Fibroblast of gingiva (primary cell): ENCODE measurements around the gene LRCOL1.
"Not testable (repeated sequence)": the region's sequence is repeated elsewhere in the genome, so short reads cannot be mapped to it uniquely, and the experiment has no call there.

Experiments used
- DNase-seq: peaks from one replicate; pipeline ENCODE4 v3.0.0-alpha.2; 2011; ENCODE audit warnings: low read depth

The LRCOL1 gene

DNA sequence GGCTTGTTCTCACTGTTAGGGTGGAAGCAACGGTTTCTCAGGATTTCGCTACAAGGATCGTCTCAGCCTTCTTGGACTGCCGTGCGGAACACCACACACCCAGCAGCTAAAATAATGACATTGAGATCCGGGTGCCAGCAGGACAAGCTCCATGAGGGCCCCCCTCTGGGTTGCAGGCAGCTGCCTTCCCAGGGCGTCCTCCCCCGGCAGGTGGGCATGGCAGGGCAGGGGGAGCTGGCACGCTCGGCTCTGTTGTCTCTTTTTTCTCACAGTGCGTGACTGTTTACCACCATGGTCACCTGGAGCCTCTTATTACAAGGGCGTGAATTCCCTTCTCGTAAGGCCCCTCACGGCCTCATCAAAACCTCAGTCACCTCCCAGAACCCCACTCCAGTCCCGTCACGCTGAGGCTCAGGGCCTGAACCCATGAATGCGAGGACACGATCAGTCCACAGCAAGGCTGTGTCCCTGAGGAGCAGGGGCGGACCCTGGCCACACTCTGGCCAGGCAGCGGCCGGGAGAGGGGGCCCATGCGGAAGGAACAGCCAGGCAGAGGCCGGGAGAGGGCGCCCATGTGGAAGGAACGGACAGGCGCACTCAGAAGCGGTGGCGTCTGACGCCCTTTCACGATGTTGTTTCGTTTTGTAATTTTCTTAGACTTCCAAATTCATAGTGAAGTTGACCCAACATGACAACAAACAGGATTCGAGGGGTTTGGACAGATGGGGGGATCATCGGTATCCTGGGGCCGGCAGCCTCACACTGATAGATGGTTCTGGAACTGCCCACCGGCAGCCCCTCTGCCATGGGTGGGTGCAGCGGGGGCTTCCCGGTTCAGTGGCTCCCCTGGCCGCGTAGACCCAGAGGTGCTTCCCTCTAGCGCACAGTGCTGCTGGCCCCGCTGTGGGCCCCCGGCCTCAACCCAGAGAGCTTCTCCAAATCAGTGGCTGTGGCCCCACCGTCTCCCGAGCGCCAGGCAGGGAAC lies 10.0 kb downstream of the LRCOL1 start:
- peak; percentile 61 for DNase-seq

DNA sequence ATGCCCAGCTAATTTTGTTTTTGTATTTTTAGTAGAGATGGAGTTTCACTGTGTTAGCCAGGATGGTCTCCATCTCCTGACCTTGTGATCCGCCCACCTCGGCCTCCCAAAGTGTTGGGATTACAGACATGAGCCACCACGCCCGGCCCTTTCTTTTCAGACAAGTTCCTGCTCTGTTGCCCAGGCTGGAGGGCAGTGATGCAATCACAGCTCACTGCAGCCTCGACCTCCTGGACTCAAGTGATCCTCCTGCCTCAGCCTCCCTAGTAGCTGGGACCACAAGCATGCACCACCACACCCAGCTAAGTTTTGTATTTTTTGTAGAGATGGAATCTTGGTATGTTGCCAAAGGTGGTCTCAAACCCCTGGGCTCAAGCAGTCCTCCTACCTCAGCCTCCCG lies 10.9 kb downstream of the LRCOL1 start:
- DNase-seq = not testable (repeated sequence)

DNA sequence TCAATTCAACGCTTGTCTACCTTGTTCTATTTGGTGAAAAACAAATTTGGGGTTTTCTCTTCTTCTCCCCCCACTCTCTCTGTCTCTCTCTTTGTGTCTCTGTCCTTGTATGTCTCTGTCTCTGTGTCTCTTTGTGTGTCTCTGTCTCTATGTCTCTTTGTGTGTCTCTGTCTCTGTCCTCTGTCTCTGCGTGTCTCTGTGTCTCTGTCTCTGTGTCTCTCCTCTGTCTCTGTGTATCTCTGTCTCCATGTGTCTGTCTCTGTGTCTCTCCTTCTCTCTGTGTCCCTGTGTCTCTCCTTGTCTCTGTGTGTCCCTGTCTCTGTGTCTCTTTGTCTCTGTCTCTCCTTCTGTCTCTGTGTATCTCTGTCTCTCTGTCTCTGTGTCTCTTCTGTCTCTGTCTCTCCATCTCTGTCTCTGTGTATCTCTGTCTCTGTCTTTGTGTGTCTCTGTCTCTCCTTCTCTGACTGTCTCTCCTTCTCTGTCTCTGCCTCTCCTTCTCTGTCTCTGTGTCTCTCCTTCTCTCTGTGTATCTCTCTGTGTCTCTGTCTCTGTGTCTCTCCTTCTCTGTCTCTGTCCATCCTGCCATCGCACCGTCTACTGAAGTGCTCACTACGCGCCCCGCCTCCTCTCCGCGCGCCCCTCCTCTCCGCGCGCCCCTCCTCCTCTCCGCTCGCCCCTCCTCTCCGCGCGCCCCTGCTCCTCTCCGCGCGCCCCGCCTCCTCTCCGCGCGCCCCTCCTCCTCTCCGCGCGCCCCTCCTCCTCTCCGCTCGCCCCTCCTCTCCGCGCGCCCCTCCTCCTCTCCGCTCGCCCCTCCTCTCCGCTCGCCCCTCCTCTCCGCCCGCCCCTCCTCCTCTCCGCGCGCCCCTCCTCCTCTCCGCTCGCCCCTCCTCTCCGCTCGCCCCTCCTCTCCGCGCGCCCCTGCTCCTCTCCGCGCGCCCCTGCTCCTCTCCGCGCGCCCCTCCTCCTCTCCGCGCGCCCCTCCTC lies 12.8 kb downstream of the LRCOL1 start:
- DNase-seq = peak; percentile 61

DNA sequence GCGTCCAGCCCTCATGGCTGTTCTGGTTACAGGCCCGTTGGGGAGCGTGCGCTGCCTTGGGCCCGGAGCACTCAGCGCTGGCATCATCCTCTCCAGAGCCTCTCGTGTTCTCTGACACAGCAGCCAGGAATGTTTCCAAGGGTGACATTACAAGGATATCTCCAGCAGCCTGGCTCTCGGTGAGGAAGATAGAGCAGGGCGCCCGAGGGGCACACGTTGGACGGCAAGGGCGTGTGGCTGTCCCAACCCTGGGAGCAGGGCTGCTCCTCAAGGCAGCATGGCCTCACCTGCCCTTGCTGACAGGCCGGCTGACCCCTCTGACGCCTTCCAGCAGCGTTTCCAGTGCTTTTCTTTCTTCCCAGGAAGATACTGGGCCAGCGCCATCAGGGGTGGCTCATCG lies 14.4 kb downstream of the LRCOL1 start:
- no peak for DNase-seq

DNA sequence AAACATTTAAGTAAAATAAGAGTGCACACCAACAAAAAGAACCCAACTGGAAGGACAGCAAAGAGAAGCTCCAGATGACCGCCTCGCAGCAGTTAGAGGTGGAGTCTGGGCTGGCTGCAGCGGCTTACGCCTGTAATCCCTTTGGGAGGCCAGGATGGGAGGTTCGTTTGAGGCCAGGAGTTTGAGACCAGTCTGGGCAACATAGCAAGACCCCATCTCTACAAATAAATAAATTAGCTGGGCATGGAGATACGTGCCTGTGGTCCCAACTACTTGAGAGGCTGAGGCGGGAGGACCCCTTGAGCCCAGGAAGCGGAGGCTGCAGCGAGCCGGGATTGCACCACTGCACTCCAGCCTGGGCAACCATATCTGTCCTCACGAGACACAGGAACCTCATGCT lies 15.2 kb downstream of the LRCOL1 start:
- DNase-seq = no peak

DNA sequence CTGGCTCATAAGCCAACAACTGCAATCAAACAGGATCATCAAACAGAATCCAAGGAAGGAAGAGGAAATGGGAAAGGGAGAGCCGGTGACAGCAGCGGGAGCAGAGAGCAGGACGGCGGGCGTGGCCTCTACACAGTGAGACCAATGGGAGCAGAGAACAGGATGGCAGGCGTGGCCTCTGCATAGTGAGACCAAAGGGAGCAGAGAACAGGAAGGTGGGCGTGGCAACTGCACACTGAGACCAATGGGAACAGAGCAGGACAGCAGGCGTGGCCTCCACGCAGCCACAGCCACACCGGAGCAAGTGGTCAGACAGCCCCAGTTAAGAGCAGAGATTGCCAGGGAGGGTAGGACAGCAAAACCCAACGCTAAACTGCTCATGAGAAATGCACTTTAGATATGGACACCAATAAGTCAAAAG lies 16.4 kb downstream of the LRCOL1 start:
- DNase-seq = peak; percentile 90

DNA sequence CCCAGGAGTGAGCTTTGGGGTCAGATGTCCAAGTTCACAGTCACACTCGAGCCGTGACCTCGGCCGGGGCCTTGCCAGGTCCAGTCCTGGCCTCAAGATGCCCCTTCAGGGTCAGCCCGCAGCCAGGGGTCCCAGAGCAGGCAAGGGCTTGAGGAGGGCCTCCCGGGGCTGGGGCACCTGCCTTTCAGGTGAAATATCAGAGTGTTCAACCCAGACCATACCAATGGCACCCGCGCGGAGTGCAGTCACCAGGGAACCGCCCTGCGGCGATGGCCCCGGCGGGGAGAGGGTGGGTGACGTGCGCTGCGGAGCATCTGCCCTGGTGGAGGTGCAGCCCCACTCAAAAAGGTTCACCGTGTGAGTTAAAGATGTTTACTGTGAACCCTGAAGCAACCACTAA lies 16.9 kb downstream of the LRCOL1 start:
- no peak for DNase-seq

DNA sequence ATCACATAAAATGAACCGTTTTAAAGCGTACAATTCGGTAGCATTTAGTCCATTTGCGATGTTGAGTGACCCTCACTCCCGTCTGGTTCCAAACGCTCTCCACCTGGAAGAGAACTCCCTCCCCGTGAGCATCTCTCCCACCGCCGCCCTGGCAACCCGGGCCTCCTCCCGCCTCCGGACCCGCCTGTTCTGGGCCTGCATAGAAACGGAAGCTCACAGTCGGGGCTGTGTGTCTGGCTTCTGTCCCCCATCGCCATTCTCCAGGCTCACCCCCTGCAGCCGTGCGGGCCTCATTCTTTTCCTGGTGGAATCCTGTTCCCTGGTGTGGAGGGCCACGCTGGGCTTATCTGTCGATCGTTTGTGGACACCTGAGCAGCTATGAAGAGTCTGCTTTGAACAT lies 17.3 kb downstream of the LRCOL1 start:
- no peak for DNase-seq

DNA sequence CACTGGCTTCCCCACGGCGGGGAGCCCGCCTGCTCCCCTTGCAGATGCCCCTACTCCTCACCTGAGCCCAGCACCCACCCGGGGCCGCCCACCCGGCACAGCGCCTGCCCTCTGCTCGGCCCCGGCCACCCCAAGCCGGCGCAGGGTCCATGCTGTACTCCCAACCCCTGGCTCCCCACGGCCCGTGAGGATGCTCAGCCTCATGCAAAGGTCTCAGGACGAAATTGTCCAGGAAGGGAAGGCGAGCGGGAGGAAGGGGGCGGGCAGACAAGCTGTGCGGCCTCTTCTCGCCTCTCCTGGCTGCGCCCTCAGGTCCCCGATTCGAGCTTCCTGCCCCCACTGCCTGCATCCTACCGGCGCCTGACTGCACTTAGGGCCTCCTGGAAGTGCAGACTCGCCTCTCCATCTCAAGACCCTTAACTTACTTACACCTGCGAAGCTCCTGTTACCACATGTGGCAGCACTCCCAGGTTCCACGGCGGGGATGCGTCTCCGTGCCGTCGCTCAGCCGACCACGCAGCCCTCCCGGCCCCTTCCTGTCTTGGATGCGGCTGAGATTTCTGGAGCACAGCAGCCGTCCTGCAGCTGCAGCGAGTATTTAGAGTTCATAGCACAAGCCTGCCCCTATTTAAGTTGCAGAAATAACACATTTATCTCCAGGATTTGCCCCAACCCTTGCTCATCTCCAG lies 18.0 kb downstream of the LRCOL1 start:
- DNase-seq = no peak

DNA sequence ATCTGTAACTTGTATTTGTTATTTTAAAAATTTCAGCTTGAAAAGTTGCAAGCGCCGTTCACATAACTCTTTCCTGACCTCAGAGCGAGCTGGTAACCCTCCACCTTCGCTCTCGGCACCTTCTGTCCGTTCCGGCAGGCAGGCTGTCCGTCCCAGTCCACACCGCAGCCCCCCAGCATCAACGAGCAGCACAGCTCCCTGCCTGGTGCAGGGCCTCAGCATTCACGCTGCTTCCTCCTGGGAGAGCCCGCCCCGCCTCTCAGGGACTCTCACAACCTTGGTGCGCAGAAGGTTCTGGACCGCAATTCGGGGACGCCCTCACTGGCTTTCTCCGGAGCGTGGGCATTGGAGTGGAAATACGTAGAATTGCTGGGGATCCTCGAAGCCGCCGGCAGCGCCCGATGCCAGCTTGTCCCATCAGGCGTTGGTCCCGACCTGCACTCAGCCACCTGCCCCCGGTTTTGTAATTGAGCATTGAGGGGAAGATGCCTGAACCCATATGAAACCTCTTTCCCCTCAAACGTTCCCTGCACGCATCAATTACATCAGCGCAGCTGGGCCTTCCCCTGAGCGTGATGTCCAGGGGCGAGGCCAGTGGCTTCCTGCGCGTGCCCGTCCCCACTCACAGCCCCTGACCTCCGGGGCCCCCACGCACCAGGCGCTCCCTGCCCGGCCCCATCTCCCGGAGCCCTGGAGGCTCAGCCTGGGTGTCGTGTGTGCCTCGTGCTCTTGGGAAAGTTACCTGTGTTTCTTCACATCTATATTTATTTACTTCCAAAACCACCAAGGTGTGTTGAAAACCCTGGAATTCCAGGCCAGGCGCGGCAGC lies 19.1 kb downstream of the LRCOL1 start:
- DNase-seq = no peak

DNA sequence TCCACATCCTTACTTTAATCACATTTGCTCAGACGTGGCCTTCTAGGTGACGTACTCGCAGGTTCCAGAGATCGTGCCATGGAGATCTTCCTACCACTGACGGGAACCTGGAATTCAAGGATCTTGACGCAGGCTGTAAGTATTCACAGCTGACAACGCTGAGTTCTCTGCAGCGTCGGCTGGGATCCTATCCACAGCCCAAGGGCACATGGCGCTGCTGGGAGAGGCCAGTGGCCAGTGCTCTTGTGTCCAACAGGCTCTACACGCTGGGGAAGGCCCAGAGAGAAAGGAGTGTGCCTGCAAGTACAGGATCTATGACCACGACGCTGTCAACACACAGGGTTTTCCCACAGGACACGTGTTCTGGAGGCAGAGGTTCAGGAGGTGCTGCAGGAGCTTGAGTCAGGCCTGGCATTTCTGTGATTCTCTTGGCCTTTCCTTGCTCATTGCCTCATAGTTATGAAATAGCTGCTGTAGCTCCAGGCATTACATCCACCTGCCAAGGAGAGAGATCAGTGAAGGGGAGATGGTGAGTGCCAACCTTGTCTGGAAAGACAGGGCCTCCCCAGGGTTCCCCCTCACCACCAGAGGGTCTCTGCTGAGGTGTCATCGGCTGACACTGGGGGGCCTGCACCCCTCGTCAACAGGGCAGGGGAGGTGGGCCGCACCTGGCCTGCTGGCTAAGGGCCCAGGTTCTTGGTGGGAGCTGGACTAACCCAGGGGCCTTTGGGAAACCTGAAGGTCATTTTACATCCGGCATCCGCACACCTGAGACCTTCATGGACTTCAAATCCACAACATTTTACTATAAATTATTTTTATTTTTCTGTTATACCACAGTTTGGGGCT lies 21.3 kb downstream of the LRCOL1 start:
- DNase-seq = no peak

DNA sequence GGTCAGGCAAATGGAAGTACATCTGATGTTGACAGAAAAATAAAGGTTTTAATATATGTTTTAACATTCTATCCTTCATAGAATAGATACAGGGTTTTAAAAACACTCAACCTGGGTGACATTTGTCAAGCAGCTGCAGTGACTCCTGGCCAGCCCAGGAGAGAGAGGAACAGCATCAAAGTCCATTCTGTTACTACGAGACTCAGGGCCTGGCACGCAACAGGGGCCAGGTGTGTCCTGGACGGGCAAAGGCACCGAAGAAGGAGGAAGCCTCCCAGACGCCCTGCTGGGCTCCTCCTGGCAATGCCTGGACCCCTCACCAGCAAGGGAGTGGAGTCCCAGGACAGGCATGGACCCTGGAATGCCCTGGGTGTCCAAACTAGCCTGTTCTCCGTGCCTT lies 22.1 kb downstream of the LRCOL1 start:
- no peak for DNase-seq

DNA sequence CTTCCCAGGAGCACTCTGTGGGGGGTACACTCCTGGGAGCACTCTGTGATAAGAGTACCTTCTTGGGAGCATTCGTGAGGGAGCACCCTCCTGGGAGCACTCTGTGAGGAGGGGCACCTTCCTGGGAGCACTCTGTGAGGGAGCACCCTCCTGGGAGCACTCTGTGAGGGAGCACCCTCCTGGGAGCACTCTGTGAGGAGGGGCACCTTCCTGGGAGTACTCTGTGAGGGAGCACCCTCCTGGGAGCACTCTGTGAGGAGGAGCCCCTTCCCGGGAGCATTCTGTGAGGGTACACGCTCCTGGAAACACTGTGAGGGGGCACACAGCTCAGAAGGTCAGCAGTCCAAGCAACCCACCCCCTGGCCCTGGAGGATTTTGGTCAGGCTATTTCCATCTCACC lies 22.6 kb downstream of the LRCOL1 start:
- no peak for DNase-seq

DNA sequence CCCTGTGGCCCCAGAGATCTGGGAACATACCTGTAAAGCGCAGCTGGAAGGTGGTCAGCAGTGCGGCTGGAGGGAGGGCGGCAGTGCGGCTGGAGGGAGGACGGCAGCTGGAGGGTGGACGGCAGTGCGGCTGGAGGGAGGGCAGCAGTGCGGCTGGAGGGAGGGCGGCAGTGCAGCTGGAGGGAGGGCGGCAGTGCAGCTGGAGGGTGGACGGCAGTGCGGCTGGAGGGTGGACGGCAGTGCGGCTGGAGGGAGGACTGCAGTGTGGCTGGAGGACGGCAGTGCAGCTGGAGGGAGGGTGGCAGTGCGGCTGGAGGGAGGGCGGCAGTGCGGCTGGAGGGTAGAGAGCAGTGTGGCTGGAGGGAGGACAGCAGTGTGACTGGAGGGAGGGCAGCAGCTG lies 23.5 kb downstream of the LRCOL1 start:
- no peak for DNase-seq

DNA sequence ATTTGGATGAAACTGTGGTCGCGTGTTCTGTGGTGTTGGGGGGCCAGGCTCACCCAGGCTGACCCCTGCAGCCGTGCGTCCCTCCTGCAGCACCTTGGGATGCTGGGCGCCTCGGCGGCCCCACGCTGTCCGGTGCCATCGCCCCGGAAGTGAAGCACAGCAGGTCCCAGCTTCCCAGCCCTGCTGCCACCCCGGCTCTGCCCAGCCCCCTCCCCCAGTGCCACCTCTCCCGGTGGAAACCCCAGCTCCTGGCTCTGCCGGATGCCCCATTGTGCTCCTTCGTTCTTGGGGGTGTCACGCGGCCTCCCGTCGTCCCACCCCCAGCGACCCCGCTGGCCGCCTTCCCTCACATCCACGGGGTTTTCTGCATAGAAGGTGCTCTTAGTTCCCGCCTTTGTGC lies 25.2 kb downstream of the LRCOL1 start:
- DNase-seq = no peak

DNA sequence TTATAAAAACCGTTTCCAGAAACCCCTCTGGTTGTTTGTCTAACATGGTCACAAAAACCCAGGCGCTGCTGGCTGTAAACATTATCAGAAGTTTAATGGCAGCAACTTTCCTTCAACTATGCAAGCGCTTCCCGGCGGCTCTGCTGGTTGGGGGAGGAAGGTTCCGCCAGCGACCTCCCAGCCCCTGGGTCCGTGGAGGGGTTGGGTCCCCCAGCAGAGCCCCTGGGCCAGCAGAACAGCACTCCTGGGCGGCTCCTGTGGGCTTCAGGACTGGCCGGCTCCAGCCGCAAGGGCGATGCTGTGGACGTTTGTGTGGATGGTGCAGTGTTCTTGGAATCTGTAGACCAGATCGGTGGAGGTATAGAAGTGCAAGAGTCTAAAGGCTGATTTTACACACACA lies 26.0 kb downstream of the LRCOL1 start:
- no peak for DNase-seq

DNA sequence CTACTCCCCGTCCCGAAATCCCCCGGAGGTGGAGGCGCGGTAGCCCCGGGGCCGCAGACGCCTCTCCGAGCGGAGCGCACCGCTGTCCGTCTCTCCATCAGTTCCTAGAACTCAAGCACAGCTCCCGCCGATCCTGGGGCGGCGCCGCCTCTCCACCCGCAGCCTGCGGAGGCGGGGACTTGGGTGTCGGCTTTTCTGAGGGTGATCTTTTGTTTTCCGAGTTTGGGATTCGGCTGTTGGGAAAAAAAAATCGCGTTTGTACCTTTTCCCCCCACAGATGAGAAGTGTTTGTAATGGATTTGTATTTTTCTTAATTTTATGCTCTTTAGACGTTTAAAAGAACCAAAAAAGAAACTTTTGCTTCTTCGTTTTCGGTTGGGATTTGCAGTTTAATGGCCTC lies 26.6 kb downstream of the LRCOL1 start:
- DNase-seq = no peak

DNA sequence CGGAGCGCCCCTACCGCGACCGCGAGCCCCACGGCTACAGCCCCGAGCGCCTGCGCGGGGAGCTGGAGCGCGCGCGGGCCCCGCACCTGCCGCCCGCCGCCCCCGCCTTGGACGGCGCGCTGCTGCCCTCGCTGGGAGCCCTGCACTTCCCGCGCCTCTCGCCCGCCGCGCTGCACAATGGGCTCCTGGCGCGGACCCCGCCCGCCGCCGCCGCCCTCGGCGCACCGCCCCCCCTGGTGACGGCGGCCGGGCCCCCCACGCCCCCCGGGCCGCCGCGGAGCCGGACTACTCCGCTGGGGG lies 27.0 kb downstream of the LRCOL1 start:
- no peak for DNase-seq

DNA sequence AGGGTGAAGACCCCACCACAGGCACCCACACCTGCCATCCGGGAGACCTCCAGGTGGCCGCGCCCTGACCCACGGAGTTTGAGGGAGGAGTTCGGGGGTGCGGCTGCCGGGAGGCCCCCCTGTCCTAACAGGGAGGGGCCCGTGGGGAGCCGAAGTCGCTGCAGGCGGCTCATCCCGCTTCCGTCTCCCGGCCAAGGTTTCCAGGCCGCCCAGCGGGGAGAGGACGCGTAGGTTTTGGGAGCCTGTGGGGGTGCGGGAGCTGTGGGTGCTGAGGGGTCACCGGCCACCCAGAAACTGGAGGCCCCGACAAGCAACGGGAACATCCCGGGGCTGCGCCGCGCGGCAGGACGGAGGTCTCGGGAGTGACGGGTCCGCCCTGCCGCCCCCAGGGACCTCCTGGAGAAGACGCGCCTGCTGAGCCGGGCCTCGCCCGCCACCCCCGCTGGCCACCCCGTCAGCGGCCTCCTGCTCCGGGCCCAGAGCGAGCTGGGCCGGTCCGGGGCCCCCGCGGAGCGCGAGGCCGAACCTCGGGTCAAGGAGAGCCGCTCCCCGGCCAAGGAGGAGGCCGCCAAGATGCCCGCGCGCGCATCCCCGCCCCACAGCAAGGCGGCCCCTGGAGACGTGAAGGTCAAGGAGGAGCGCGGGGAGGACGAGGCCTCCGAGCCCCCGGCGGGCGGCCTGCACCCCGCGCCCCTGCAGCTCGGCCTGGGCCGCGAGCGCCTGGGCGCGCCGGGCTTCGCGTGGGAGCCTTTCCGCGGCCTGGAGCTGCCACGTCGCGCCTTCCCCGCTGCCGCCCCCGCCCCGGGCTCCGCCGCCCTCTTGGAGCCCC lies 27.6 kb downstream of the LRCOL1 start:
- no peak for DNase-seq

DNA sequence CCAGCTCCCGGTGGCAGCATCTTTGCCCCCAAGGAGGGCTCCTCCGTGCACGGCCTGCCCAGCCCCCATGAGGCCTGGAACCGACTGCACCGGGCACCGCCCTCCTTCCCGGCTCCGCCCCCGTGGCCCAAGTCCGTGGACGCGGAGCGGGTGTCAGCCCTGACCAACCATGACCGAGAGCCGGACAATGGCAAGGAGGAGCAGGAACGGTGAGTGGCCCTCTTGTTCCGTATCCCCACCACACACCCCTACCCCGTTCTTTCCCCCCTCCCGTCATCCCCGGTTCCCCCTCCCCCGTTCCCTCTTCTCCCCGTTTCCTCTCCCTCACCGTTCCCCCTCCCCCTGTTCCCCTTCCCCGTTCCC lies 28.3 kb downstream of the LRCOL1 start:
- no peak for DNase-seq
